ENCODE results near the gene ANAPC1.
"Not testable (repeated sequence)": the region's sequence is repeated elsewhere in the genome, so short reads cannot be mapped to it uniquely, and the experiment has no call there.

ANAPC1 gene

DNA sequence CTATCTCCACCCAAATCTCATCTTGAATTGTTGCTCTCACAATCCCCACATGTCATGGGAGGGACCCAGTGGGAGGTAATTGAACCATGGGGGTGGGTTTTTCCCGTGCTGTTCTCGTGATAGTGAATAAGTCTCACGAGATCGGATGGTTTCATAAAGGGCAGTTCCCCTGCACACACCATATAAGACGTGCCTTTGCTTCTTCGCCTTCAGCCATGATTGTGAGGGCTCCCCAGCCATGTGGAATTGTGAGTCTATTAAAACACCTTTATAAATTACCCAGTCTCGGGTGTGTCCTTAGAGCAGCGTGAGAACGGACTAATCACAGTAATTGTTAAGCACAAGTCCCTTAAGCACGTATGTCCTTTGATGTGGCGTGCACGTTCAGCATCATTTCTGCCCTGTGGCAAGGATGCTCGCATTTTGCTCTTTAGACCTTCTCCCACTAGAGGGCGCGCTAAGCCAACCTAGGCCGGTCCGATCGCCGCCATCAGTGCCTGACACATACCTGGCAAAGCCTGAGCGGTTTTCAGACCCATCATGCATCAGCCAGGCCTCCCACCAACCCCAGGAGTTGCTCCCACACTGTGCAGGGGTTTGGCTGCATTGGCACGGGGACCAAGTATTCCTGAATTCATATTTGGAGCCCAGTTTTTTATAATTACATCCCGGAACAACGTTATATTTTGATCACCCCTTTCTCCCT is 136.4 kb downstream of the ANAPC1 start:
- peak; percentile 65 to 77 (median 68) for DNase-seq (ENCODE audit: low read depth in 2 of 3, low spot score in 1 of 3)

DNA sequence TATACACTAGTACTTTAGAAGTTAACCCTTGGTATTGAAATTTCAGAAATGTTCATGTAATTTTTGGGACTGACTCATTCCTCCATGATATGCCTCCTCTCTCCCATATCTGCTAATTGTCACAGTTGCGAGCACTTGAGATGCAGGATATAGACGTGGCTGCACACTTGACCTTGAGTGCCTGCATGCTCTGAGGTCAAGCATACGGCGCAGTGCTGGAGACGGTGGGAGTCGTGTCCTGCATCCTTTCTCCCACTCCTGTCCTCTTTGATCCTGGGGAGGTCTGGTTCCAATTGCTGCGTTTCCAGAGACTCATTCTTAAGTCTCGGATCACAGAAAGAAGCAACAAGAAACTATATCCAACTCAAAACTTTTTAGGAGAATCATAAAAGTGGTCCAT is 139.2 kb downstream of the ANAPC1 start:
- DNase-seq (ENCODE audit: low read depth in 2 of 3, low spot score in 1 of 3) = not testable (repeated sequence)

DNA sequence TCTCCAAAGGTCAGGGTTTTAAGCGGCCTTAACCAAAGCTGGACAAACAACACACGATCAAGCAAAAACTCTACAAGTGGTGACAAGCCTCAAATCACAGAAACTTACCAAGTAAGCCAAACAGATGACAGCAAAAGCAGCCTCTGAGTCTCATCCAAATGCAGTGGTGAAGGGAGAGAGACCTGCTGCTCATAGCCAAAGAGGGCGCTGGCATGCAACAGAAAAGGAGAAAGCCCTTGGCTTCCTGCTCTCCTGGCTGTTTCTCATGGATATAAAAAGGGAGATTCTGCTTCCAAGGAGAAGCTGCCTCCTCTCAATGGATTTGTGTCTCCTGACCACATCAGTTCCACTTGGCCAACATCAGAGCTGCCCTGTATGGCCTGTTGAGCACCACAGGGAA is 142.5 kb downstream of the ANAPC1 start:
- DNase-seq (ENCODE audit: low read depth in 2 of 3, low spot score in 1 of 3) = not testable (repeated sequence)

DNA sequence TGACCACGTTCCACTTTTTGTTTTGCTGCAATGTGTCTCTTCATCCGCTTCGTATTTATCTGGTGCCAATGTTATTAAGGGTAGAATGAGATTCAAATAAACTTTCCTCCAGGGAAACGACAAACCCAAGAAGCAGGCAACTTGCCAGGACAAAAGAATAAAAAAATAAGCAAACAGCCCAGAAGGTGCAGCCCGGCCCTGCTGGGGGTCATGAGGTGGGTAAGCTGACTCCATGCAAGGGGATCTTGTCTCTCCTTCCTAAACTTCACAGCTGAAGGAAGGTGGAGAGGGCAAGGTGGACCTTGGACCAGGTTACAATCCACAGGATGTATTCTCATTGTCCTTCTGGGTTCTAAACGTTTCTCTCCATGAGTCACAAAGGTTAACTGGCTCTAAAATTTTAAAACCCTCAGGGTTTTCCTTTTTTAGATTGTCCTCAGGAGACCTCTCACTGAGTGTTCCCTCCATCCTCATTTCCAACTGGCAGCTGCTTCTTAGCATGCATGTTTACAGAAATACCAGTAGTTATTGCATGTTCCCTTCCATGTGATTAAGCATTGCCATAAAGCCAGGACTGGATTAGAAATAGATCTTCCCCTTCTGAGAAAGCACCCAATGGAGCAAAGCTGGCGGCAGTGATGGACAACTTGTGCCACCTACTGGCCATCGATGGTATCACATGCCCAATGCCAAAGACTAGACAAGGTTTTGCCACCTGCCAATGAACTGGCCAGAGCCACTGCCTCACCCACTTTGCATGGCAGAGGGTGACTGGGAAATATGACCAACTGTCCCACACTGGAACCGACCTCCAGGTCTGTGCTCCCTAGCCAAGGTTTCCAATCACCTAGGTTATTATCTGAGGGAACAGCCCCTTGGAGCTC is 147.9 kb downstream of the ANAPC1 start:
- not testable (repeated sequence) for DNase-seq (ENCODE audit: low read depth in 2 of 3, low spot score in 1 of 3)

DNA sequence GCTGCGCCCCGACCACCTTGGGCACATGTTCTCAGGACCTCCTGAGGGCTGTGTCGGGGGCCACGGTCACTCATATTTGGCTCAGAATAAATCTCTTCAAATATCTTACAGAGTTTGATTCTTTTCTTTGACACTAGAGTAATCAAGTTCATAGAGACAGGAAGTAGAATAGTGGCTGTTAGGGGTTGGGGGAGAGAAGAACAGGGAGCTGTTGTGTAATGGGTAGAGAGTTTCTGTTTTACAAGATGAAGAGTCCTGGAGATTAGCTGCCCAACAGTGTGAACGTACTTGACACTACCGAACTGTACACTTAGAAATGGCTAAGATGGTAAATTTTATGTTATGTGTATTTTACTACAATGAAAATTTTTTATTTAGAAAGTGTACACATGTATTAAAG is 148.6 kb downstream of the ANAPC1 start:
- DNase-seq (ENCODE audit: low read depth in 2 of 3, low spot score in 1 of 3) = not testable (repeated sequence)

DNA sequence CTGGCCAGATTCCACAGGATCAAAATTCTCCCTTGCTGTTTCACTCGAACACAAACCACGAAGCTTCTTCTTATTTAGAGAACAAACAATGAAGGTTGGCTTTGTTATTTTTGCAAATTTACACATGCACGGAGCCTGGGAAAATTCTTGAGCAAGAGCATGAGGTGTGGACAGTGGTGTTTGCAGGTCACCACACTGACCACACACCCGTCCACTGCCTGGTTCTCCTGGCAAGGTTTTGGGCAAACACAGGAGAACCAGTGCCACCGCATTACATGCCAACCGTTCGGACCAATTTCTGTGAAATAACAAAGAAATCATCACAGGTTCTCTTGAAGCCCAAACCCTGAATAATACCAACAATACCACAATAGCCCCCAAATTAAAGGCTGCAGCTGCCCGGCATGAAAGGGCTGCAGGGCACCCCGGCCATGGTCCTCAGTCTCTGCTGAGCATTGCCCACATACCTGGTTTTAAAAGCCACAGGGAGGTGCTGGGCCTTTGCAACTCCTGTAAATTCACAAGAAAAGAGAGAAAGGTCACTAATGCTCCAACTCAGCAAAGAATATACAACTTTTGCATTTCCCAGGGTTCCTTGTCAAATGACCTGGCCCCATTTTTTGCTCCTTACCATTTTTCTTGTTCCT is 154.1 kb downstream of the ANAPC1 start:
- not testable (repeated sequence) for DNase-seq (ENCODE audit: low read depth in 2 of 3, low spot score in 1 of 3)

DNA sequence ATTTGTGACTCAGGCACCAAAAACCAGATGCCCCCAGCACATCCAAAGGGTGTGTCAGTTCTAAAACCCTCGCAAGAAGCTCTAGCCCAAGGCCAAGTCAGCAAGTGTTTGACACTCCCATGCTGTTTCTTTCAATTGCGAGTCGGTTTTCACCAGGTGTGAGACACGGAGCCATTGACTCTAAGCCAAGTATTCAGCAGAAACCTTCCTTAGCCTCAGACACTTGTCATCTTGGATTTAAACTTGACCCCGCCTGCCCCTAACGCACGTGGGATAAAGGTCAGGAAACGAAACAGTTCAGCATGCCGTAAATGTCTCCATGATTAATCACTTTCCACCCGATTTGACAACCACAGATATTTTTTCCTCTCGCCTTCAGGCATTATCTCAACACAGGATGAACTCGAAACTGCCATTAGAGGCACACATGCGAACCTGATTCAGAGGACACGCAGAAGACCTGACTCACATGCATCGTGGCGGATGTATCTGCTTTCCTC is 156.3 kb downstream of the ANAPC1 start:
- peak in 2 of 3 donors; percentile 45 to 53 for DNase-seq (ENCODE audit: low read depth in 2 of 3, low spot score in 1 of 3)

DNA sequence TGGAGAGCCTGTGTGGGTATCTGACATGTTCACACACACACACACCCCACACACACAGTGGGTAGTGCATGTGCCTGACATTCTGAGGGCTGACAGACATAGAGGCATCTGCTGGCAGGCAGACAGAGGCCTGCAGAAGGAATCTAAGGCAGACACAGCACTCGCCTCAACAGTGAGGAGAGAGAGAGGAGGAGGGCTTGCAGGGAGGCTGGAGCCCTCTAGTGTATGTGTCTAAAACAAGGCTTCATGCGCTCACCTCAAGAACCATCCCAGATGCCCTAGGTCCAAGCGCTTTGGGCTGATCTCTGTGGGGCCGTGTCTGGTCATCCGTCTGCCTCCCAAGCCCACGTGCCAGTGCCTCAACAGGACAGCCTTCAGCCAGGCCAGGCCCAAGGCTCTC is 158.3 kb downstream of the ANAPC1 start:
- DNase-seq (ENCODE audit: low read depth in 2 of 3, low spot score in 1 of 3) = not testable (repeated sequence)

DNA sequence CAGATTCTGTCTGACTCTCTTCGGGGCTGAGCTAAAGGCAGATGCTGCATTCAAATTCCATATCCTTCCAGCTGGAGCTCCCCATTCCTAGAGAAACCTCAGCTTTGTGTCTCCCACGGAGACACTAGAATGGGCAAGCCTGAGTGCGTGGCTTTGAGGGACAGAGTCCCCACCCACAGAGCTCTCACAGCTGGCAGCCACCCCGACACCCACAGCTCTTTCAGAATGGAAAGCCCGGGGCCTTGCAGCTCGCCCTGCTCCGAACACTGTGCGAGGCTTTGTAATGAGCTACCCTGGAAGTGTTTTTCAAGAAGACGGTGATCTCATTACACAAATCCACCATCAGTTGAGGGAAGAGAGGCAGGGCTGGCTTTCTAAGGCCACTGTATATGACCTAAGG is 164.4 kb downstream of the ANAPC1 start:
- not testable (repeated sequence) for DNase-seq (ENCODE audit: low read depth in 2 of 3, low spot score in 1 of 3)

Data from stimulated activated CD4-positive, alpha-beta T cell treated with anti-CD3 and anti-CD28 coated beads, Interleukin-12 subunit alpha, Interleukin-12 subunit beta, amount 100 ng/mL, for 48 hours (primary cell).